ACHN (cell line): ENCODE data around the gene NTRK2.
"Not testable (repeated sequence)": the region's sequence is repeated elsewhere in the genome, so short reads cannot be mapped to it uniquely, and the experiment has no call there.

Source experiments
- DNase-seq: peaks from one replicate; pipeline ENCODE4 v3.0.0-alpha.2; 2015
- in situ Hi-C: cut with HindIII; loops from 2 replicates; pipeline ENCODE4 v1.10.0; 2017; ENCODE audit warnings: low sequenced_read_pairs, low pct_ligation_motif_present, low pct_unique_long_range_greater_than_20kb

The NTRK2 gene

DNA sequence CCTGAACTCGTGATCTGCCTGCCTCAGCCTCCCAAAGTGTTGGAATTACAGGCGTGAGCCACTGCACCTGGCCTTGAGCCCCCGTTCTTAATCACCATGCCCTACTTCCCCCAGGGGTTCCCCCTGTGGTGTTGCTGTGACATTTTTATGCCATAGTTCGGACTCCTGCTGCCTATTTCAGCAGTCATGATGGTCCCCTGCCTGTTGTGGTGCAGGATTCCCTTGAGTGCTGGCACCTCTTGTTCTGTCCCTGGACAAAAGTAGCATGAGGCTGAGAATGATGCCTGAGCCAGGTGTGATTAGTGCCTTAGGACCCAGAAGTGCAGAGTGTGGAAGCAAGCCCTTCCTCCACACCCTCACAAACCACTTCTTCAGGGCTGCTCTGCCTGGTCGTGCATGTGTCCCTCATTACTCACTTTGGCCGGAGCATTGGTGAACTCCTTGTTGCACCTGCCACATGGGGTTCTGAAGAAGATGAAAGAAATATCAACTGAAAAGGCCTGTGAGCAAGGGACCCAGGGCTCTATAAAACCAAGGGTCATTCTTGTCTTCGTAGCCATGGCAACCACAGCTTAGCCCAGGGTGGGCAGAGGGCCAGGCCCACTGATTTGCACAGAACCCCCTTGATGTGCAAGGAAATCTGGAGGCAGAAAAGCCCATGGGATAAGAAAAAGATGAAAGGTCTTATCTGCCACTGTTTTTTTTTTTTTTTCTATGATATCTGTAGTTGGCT, 228.0 kb downstream of the NTRK2 start:
- in situ Hi-C loops = no loop called here
- no peak for DNase-seq

GRCh38 chr9:84898188-84898587, 228.7 kb downstream of the NTRK2 start:
- in situ Hi-C loops = no loop called here
- no peak for DNase-seq

GRCh38 chr9:84898618-84899017, 229.1 kb downstream of the NTRK2 start:
- in situ Hi-C loops = not testable (repeated sequence)

GRCh38 chr9:84899326-84899725, 229.8 kb downstream of the NTRK2 start:
- in situ Hi-C loops = no loop called here
- DNase-seq = no peak

More at GRCh38 chr9:84898618-84899017, 229.1 kb downstream of the NTRK2 start:
- not testable (repeated sequence) for DNase-seq

GRCh38 chr9:84900421-84900820, 230.9 kb downstream of the NTRK2 start:
- DNase-seq = no peak
- in situ Hi-C loops = no loop called here

DNA sequence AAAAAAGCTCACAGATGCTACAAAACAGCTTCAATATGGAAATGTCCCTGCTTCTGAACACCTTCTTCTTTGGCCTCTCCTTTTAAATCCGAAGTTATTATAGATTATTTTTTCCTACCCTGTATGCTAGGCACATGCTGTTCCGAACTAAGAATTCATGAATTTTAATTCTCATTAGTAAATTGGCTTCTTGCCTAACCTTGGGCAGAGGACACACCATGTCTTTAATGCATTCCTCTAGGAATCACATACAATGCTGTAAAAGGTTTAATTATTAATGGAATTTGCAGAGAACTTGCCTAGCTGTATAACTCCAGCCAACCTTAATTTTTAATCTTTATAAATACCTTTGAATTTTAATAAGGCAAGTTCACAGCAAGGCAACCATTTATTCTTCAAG, 234.4 kb downstream of the NTRK2 start:
- no peak for DNase-seq
- in situ Hi-C loops = no loop called here

DNA sequence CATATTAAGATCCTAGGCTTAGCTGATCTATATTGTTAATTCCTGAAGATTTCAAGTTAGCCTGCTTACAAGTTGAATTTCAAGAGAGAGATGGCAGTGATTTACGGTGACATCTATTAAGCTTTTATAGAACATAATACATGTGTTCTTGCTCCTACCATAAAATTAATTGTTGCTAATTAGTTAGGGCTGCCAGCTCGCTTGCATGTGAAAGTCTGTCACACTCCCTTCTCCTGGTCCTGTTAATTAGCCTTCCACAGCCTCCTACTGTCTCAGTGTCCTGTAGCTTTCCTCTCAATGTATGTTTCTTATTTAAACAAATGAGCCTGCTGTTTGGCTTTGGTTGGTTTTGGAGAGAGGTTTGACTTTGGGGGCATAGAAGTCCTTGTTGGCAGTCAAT, 247.2 kb downstream of the NTRK2 start:
- in situ Hi-C loops = no loop called here
- no peak for DNase-seq

DNA sequence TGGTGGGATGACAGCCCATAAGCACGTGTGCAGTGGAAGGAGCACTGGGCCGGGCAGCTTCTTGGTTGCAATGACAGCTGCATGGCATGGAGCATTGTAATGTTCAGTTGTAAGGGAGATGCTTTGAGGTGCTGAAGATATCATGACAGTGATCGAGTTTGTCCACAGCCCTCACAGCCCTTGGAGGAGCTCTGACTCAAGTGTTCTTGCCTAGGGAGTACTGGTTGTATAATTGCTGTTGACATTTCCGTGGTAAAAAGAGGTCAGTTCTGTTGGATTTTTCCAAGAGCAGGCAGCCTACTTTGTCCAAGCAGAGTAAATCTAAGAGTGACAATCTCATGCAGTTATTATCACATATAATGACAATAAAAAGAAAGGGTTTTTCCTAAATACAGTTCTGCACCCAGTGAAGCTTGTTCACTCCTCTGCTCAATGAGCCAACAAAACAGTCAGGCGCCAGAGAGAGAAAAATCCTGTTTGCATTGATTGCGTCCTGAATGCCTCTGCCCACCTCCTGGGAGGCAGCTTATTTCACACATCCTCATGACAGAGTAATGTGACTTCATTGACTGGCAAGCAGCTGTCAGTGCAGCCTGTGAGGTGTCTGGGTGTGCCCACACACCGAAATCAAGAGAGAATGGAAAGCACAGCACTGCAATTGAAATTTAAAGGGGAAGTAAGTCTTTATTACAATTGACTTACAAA, 248.0 kb downstream of the NTRK2 start:
- no peak for DNase-seq
- in situ Hi-C loops = no loop called here

DNA sequence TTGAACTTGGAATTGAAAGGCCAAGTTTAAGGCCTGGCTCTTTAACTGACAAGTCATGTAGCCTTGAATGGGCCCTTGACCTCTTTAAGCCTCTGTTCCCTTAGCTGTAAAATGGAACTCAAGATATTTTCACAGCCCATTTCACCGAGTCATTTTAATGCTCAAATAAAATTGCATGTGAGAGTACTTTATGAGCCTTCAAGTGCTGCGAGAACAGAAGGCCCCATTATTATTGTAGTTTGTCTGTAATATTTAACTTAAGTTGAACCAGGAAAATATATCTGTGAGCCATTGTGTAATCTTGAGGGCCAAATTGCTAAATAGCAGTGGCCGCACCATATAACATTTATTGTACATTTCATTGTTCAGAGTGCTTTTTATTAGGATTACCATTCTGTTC, 249.9 kb downstream of the NTRK2 start:
- in situ Hi-C loops = no loop called here
- DNase-seq = no peak

- no peak for DNase-seq
- in situ Hi-C loops = no loop called here
These were observed 251.6 kb downstream of the NTRK2 start for GRCh38 chr9:84921175-84921574.

DNA sequence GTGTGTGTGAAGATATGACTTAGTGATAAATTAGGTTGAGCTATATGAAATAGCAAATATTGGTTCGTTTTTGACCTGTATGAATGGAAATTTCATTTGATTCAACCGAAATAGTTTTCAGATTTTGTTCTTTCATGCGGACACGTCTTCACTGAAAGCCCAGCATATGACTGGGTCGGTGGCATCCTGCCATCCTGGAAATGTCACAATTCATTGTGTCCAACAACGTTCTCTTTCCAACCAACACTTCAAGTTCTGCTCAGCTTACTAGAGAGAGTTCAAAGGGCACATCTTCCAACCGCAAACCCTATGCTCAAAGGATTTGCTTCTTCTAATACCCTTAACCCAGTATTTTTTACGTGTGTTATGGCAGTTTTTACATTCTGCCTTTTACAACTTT, 252.5 kb downstream of the NTRK2 start:
- DNase-seq = no peak
- in situ Hi-C loops = no loop called here

- no peak for DNase-seq
- in situ Hi-C loops = no loop called here
These were observed 254.7 kb downstream of the NTRK2 start for GRCh38 chr9:84924266-84924665.

GRCh38 chr9:84925225-84925872, 255.8 kb downstream of the NTRK2 start:
- in situ Hi-C loops = no loop called here
- DNase-seq = no peak

GRCh38 chr9:84926793-84927192, 257.3 kb downstream of the NTRK2 start:
- no peak for DNase-seq
- in situ Hi-C loops = no loop called here

GRCh38 chr9:84928419-84928818, 258.9 kb downstream of the NTRK2 start:
- in situ Hi-C loops = no loop called here
- DNase-seq = no peak

DNA sequence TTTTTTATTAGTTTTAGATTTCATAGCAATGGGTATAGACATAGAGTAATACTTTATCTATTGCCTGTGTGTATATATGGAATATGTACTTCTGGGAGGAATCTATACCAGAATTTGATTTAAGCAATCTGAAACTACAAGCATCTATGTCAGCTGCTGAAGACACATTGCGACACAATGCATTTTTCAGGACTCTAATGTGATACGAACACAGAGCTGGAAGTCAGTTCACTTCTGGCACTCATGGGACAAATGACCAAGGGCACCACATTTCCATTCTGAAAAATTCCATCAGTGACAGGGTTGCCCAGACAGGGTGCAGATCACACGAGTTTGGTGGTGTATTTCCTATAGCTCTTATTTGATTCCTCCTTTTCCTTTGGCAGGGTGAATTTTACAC, 259.5 kb downstream of the NTRK2 start:
- in situ Hi-C loops = no loop called here
- DNase-seq = no peak

GRCh38 chr9:84932915-84933527, 263.5 kb downstream of the NTRK2 start:
- peak; percentile 24 for DNase-seq
- in situ Hi-C loops = no loop called here

GRCh38 chr9:84935528-84936117, 266.1 kb downstream of the NTRK2 start:
- no peak for DNase-seq
- in situ Hi-C loops = no loop called here

DNA sequence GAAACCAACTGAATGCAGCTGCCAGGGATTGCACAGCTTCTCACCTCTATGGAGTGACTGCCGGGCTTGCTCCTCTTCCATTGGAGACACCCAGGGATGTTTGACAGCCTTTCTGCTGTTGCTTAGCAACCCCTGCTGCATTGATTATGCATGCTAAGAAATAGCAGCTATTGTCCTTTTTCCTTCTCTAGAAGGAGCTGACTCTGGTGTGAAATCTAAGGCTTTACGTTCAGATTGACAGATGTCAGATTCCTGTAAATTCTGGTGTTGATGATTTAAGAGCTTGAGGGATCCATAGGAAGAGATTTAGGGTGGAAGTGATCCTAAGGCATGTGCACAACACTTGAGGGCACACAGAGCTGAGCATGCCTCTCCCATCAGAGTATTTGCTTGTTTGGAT, 267.7 kb downstream of the NTRK2 start:
- no peak for DNase-seq
- in situ Hi-C loops = no loop called here
